ENCODE measurements around the gene CBFB. TPM values are rescaled to one million over a fixed set of nuclear protein-coding genes. Genes with fewer than 3 reads are reported as not detected.

Gene CBFB
- total RNA-seq, 1 donor from 2014 or later = 46.9 TPM

DNA sequence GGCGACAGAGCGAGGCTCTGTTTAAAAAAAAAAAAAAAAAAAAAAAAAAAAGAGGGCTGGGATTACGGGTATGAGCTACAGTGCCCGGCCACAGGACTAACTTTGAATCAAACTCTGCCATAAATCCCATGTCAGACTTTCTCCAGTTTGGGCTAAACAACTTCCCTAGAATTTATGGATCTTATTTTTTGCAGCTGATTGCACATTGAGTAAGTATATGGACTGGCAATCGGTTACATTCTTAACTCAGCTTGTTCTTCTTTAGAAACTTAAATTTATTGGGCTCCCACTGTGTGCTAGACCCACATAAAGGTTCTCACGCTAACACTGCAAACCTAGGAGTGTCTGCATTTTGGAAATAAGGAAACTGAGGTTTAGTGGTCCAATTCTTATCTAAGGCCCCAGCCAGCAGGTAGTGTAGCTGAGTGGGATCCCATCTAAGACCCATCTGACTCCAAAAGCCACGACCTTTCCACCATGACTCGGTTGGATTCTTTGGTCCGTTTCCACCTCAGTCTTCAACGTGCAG is 718 bp upstream of the CBFB start:
- intact Hi-C loops (cut with DNase I) = no loop called here
- H3K4me3 ChIP-seq = peak overlapping the region; percentile 96
- peaks cover 21% of the 10 kb centered on the region for H3K36me3 ChIP-seq
- no peaks in the 10 kb centered on the region for H3K27me3 ChIP-seq (ENCODE audit: low read depth)
- peak overlapping the region; percentile 99 for H3K27ac ChIP-seq
- DNase-seq (no peak), ATAC-seq (no peak)
- no peaks in the 10 kb centered on the region for H3K9me3 ChIP-seq
- TF ChIP-seq, protein P1, sequence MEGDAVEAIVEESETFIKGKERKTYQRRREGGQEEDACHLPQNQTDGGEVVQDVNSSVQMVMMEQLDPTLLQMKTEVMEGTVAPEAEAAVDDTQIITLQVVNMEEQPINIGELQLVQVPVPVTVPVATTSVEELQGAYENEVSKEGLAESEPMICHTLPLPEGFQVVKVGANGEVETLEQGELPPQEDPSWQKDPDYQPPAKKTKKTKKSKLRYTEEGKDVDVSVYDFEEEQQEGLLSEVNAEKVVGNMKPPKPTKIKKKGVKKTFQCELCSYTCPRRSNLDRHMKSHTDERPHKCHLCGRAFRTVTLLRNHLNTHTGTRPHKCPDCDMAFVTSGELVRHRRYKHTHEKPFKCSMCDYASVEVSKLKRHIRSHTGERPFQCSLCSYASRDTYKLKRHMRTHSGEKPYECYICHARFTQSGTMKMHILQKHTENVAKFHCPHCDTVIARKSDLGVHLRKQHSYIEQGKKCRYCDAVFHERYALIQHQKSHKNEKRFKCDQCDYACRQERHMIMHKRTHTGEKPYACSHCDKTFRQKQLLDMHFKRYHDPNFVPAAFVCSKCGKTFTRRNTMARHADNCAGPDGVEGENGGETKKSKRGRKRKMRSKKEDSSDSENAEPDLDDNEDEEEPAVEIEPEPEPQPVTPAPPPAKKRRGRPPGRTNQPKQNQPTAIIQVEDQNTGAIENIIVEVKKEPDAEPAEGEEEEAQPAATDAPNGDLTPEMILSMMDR (IDR thresholded peaks at IDR 0.05) = no peak
- peaks cover 34% of the 10 kb centered on the region for H3K4me1 ChIP-seq

GRCh38 chr16:67029254-67030096 is 526 bp downstream of the CBFB start:
- TF ChIP-seq, protein P1 (IDR thresholded peaks at IDR 0.05) = no peak
- Histone ChIP-seq H3K4me1 (peaks cover 39% of the 10 kb centered on the region), H3K9me3 (no peaks in the 10 kb centered on the region), H3K36me3 (peaks cover 21% of the 10 kb centered on the region), H3K27me3 (ENCODE audit: low read depth) (no peaks in the 10 kb centered on the region), H3K4me3 (peak overlapping the region; percentile 96), H3K27ac (peak overlapping the region; percentile 99)
- peak; percentile 83 for DNase-seq
- intact Hi-C loops (cut with DNase I) = no loop called here
- peak; percentile 80 to 81 for ATAC-seq

DNA sequence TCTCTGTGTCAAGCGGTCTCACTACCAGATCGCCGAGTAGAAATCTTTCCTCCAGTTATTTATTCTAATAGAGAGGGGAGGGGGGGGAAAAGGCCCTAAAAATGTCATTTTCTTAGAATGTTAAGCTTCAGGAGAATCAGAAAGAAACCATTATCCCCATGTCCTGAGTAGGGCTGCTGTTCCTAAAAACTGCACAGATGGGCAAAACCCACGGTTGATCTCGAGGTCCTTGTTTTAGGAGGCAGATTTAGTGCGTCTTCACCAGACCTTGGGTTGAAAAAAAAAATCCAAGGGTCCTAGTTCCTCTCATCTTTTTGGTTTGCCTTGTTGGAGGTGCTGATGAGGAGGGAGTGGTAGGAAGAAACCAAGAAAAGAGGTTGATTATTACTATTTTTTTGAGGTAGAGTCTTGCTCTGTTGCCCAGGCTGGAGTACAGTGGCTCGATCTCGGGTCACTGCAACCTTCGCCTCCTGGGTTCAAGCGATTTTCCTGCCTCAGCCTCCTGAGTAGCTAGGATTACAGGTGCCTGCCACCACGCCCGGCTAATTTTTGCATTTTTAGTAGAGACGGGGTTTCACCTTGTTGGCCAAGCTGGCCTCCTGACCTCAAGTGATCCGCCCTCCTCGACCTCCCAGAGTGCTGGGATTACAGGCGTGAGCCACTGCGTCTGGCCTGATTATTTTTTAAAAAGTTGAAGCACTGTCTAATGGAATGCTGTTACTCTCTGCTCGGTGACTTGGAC is 1.4 kb downstream of the CBFB start:
- TF ChIP-seq, protein P1 (IDR thresholded peaks at IDR 0.05) = no peak
- H3K9me3 ChIP-seq = no peaks in the 10 kb centered on the region
- peak overlapping the region; percentile 99 for H3K27ac ChIP-seq
- peaks cover 27% of the 10 kb centered on the region for H3K36me3 ChIP-seq
- H3K4me3 ChIP-seq = peak overlapping the region; percentile 96
- intact Hi-C loops (cut with DNase I) = no loop called here
- no peaks in the 10 kb centered on the region for H3K27me3 ChIP-seq (ENCODE audit: low read depth)
- ATAC-seq (no peak), DNase-seq (no peak)
- peaks cover 49% of the 10 kb centered on the region for H3K4me1 ChIP-seq

DNA sequence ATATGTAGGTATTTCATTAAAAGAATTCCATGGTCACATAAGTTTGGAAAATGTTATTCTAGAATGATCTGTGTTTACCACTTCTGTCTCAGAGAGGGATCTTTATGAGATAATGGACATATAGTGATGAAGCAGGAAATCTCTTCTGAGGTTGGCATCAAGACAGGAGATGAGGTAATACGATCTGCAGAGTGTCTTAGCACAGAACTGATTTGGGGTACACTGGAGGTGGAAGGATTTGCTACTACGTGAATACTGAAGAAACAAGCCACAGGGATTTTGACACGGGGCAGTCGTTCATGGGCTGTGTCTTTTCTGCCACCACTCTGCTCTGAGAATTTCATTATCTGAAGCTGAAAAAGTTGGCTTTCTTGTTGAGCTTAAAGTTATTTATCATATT is 5.5 kb downstream of the CBFB start:
- TF ChIP-seq, protein P1 (IDR thresholded peaks at IDR 0.05) = no peak
- DNase-seq (no peak), ATAC-seq (no peak)
- intact Hi-C loops (cut with DNase I) = no loop called here
- no peaks in the 10 kb centered on the region for H3K9me3 ChIP-seq
- H3K27ac ChIP-seq = no peak overlapping the region
- no peak overlapping the region for H3K4me3 ChIP-seq
- peaks cover 51% of the 10 kb centered on the region for H3K36me3 ChIP-seq
- peaks cover 56% of the 10 kb centered on the region for H3K4me1 ChIP-seq
- no peaks in the 10 kb centered on the region for H3K27me3 ChIP-seq (ENCODE audit: low read depth)

GRCh38 chr16:67035364-67035763 is 6.4 kb downstream of the CBFB start:
- Histone ChIP-seq H3K4me1 (peaks cover 54% of the 10 kb centered on the region), H3K9me3 (no peaks in the 10 kb centered on the region), H3K4me3 (no peak overlapping the region), H3K27ac (no peak overlapping the region), H3K27me3 (ENCODE audit: low read depth) (no peaks in the 10 kb centered on the region), H3K36me3 (peaks cover 58% of the 10 kb centered on the region)
- TF ChIP-seq, protein P1 (IDR thresholded peaks at IDR 0.05) = no peak
- ATAC-seq = no peak
- DNase-seq = no peak
- intact Hi-C loops (cut with DNase I) = no loop called here
